GM23338 (cell line): ENCODE measurements around the gene FOXF1.

Source experiments
- CREB1 ChIP-seq: fragments of 250-450 bp; sonication (Bioruptor Pico); IDR thresholded peaks from 2 replicates; pipeline ENCODE4 v1.5.0; 2020; ENCODE audit warnings: low read depth, mild to moderate bottlenecking, moderate library complexity
- CTCF ChIP-seq, 2 experiments: fragments of 200-600 bp in 1 of 2; sonication (generic) in 1 of 2; conservative IDR thresholded peaks; 2 replicates each; pipeline versions ENCODE4 v1.5.1 to v1.6.1; 2016 to 2017; ENCODE audit warnings: antibody characterized with exemption in 2 of 2, low read depth in 2 of 2, mild to moderate bottlenecking in 2 of 2, moderate library complexity in 1 of 2
- ETS1 ChIP-seq: IDR thresholded peaks from 2 replicates; pipeline ENCODE4 v1.6.1; 2016; ENCODE audit warnings: antibody characterized with exemption
- EZH2 ChIP-seq: fragments of 200-600 bp; sonication (generic); IDR thresholded peaks from one replicate; pipeline ENCODE4 v1.8.0; 2017; ENCODE audit warnings: antibody characterized with exemption, mild to moderate bottlenecking, low read depth; ENCODE audit not compliant: unreplicated experiment
- EZH2phosphoT487 ChIP-seq: fragments of 200-600 bp; sonication (generic); IDR thresholded peaks from one replicate; pipeline ENCODE4 v1.8.1; 2018; ENCODE audit warnings: antibody characterized with exemption; ENCODE audit not compliant: unreplicated experiment
- JUNB ChIP-seq: IDR thresholded peaks from one replicate; pipeline ENCODE4 v1.6.1; 2016; ENCODE audit warnings: antibody characterized with exemption; ENCODE audit not compliant: unreplicated experiment
- NANOG ChIP-seq: IDR thresholded peaks from 2 replicates; pipeline ENCODE4 v1.6.1; 2016; ENCODE audit warnings: antibody characterized with exemption, borderline replicate concordance
- POLR2AphosphoS5 ChIP-seq: IDR thresholded peaks from 2 replicates; pipeline ENCODE4 v1.6.1; 2016; ENCODE audit warnings: antibody characterized with exemption, low read depth
- REST ChIP-seq: IDR thresholded peaks from one replicate; pipeline ENCODE4 v1.6.1; 2018; ENCODE audit warnings: antibody characterized with exemption; ENCODE audit not compliant: unreplicated experiment
- STAT1 ChIP-seq: IDR thresholded peaks from one replicate; pipeline ENCODE4 v1.6.1; 2016; ENCODE audit warnings: antibody characterized with exemption; ENCODE audit not compliant: unreplicated experiment
- ZNF331 ChIP-seq: fragments of 250-450 bp; sonication (Bioruptor Pico); IDR thresholded peaks from 2 replicates; pipeline ENCODE4 v1.5.0; 2020; ENCODE audit warnings: low read depth, mild to moderate bottlenecking, moderate library complexity

GRCh38 chr16:86502856-86503748 lies 7.2 kb upstream of the FOXF1 start:
- TF ChIP-seq POLR2AphosphoS5 (no peak), CREB1 (CRISPR knock-in tag) (no peak), REST (no peak), CTCF (conservative IDR thresholded peaks at IDR 0.05; ENCODE audit: low read depth in 2 of 2) (no peak), JUNB (no peak), EZH2 (peak; percentile 73), EZH2phosphoT487 (peak; percentile 72), NANOG (no peak), STAT1 (no peak), ZNF331 (no peak), ETS1 (no peak)
